Prostate gland (tissue), 2 donors: Measurements from ENCODE around the gene PHF20. TPM values are rescaled to one million over a fixed set of nuclear protein-coding genes. Genes with fewer than 3 reads are reported as not detected.
"Not testable (repeated sequence)": the region's sequence is repeated elsewhere in the genome, so short reads cannot be mapped to it uniquely, and the experiment has no call there.

Source experiments
- DNase-seq: peaks from one replicate; pipeline ENCODE4 v3.0.0-alpha.2; 2019; ENCODE audit warnings: low spot score
- H3K27ac ChIP-seq, 2 donors: fragments of 200-600 bp; sonication (generic); 2 replicates each; pipeline ENCODE4 v1.5.1; 2017 to 2019
- H3K27me3 ChIP-seq: fragments of 200-600 bp; sonication (generic); replicated peaks from 2 replicates; pipeline ENCODE4 v1.5.1; 2019; ENCODE audit not compliant: insufficient read depth
- H3K36me3 ChIP-seq, 2 donors: fragments of 200-600 bp; sonication (generic); 1 replicate in 1 of 2; 2 replicates in 1 of 2; pipeline versions ENCODE4 v1.5.1 to v1.8.1; 2017 to 2019
- H3K4me1 ChIP-seq: fragments of 200-600 bp; sonication (generic); replicated peaks from 2 replicates; pipeline ENCODE4 v1.5.1; 2019
- H3K4me3 ChIP-seq, 2 donors: fragments of 200-600 bp; sonication (generic); 2 replicates each; pipeline ENCODE4 v1.5.1; 2017 to 2019
- H3K9me3 ChIP-seq: fragments of 200-600 bp; sonication (generic); 2 replicates; pipeline ENCODE4 v1.5.1; 2017
- POLR2A ChIP-seq: fragments of 450-650 bp; IDR thresholded peaks from one replicate; pipeline ENCODE4 v1.6.1; 2016; ENCODE audit warnings: antibody characterized with exemption, mild to moderate bottlenecking
- POLR2AphosphoS5 ChIP-seq: sonication (generic); formaldehyde crosslinking; IDR thresholded peaks from one replicate; pipeline ENCODE4 v1.6.1; 2017; ENCODE audit warnings: antibody characterized with exemption
- WGBS: methylation state at CpG from one replicate; pipeline ENCODE4 v1.1.5; 2018; 5-methylcytosine and 5-hydroxymethylcytosine counted together
- intact Hi-C: fragments of 100-400 bp; cut with DNase I; formaldehyde crosslinking; loops from one replicate; pipeline ENCODE4 v1.14.2; 2022
- total RNA-seq, 2 donors: library from RNA; depleted of rRNA; stranded (reverse); fragments of >200 nt; gene quantifications; one replicate each; pipeline ENCODE4 v1.1.0, GENCODE V29; 2016
- TF ChIP-seq, protein P1 (sequence below), 4 experiments: fragments of 200-600 bp in 2 of 4; fragments of 450-650 bp in 2 of 4; sonication (generic) in 2 of 4; IDR thresholded peaks; 1 replicate in 3 of 4; 2 replicates in 1 of 4; pipeline ENCODE4 v1.5.1; 2016 to 2019; ENCODE audit warnings: antibody characterized with exemption in 4 of 4, mild to moderate bottlenecking in 2 of 4, moderate library complexity in 2 of 4

PHF20 gene
- total RNA-seq, 2 donors from 2014 or later = 34.7 to 61.1 TPM

GRCh38 chr20:35756404-35756803 is 15.4 kb upstream of the PHF20 start:
- Histone ChIP-seq H3K4me1 (no peaks in the 10 kb centered on the region), H3K27me3 (no peaks in the 10 kb centered on the region), H3K4me3 (no peak overlapping the region), H3K27ac (no peak overlapping the region), H3K36me3 (no peaks in the 10 kb centered on the region), H3K9me3 (no peaks in the 10 kb centered on the region)
- intact Hi-C loops = no loop called here
- DNase-seq = no peak
- TF ChIP-seq POLR2AphosphoS5 (no peak), POLR2A (no peak)
- TF ChIP-seq, protein P1, sequence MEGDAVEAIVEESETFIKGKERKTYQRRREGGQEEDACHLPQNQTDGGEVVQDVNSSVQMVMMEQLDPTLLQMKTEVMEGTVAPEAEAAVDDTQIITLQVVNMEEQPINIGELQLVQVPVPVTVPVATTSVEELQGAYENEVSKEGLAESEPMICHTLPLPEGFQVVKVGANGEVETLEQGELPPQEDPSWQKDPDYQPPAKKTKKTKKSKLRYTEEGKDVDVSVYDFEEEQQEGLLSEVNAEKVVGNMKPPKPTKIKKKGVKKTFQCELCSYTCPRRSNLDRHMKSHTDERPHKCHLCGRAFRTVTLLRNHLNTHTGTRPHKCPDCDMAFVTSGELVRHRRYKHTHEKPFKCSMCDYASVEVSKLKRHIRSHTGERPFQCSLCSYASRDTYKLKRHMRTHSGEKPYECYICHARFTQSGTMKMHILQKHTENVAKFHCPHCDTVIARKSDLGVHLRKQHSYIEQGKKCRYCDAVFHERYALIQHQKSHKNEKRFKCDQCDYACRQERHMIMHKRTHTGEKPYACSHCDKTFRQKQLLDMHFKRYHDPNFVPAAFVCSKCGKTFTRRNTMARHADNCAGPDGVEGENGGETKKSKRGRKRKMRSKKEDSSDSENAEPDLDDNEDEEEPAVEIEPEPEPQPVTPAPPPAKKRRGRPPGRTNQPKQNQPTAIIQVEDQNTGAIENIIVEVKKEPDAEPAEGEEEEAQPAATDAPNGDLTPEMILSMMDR (IDR thresholded peaks at IDR 0.05) = no peak
- WGBS = 95% methylated on average over 4 of the region's 4 CpGs

- Histone ChIP-seq H3K4me3 (no peak overlapping the region), H3K9me3 (no peaks in the 10 kb centered on the region), H3K27me3 (no peaks in the 10 kb centered on the region), H3K4me1 (no peaks in the 10 kb centered on the region), H3K36me3 (no peaks in the 10 kb centered on the region), H3K27ac (no peak overlapping the region)
- WGBS = 72% methylated on average over 4 of the region's 4 CpGs
- intact Hi-C loops = no loop called here
- TF ChIP-seq, protein P1 (IDR thresholded peaks at IDR 0.05) = no peak
- TF ChIP-seq POLR2A = no peak
- no peak for TF ChIP-seq POLR2AphosphoS5
- DNase-seq = no peak
Observed at GRCh38 chr20:35757098-35757705, 14.6 kb upstream of the PHF20 start.

GRCh38 chr20:35761548-35761947 is 10.3 kb upstream of the PHF20 start:
- 92% methylated on average over 11 of the region's 11 CpGs for WGBS
- intact Hi-C loops, H3K27ac ChIP-seq: not testable (repeated sequence)

GRCh38 chr20:35762461-35762860 is 9.4 kb upstream of the PHF20 start:
- no peak overlapping the region for H3K4me3 ChIP-seq
- no peaks in the 10 kb centered on the region for H3K4me1 ChIP-seq
- no peak for DNase-seq
- no peak overlapping the region for H3K27ac ChIP-seq
- no peaks in the 10 kb centered on the region for H3K9me3 ChIP-seq
- H3K27me3 ChIP-seq = no peaks in the 10 kb centered on the region
- H3K36me3 ChIP-seq = no peaks in the 10 kb centered on the region
- TF ChIP-seq POLR2AphosphoS5 (no peak), POLR2A (no peak)
- TF ChIP-seq, protein P1 (IDR thresholded peaks at IDR 0.05) = no peak
- intact Hi-C loops = no loop called here
- 63% methylated on average over 3 of the region's 3 CpGs for WGBS

More at GRCh38 chr20:35761548-35761947, 10.3 kb upstream of the PHF20 start:
- H3K27me3 ChIP-seq, DNase-seq, H3K4me3 ChIP-seq, H3K9me3 ChIP-seq, H3K4me1 ChIP-seq, H3K36me3 ChIP-seq: not testable (repeated sequence)

GRCh38 chr20:35764936-35765335 is 6.9 kb upstream of the PHF20 start:
- H3K27me3 ChIP-seq, intact Hi-C loops, H3K27ac ChIP-seq: not testable (repeated sequence)

DNA sequence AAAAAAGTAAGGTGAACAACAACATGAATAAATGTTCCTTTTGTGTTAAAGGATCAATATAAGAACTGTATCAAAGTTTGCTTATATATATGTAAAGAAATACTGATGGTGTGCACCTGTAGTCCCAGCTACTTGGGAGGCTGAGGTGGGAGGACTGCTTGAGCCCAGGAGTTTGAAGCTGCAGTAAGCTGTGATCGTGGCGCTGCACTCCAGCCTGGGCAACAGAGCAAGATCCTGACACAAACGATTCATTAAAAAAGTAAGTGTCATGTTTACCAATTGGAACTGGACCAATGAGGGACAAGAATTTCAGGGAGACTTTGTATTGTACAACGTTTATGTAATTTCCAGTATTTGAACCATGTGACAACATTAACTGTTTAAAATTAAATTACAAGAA is 5.0 kb upstream of the PHF20 start:
- Histone ChIP-seq H3K9me3 (no peaks in the 10 kb centered on the region), H3K4me3 (no peak overlapping the region), H3K27me3 (no peaks in the 10 kb centered on the region), H3K27ac (no peak overlapping the region), H3K36me3 (no peaks in the 10 kb centered on the region), H3K4me1 (no peaks in the 10 kb centered on the region)
- WGBS = 38% methylated on average over 4 of the region's 4 CpGs
- no peak for DNase-seq
- intact Hi-C loops = no loop called here
- TF ChIP-seq POLR2AphosphoS5 (no peak), POLR2A (no peak)
- TF ChIP-seq, protein P1 (IDR thresholded peaks at IDR 0.05) = no peak

More at GRCh38 chr20:35764936-35765335, 6.9 kb upstream of the PHF20 start:
- DNase-seq, H3K4me1 ChIP-seq, H3K36me3 ChIP-seq, H3K9me3 ChIP-seq, H3K4me3 ChIP-seq: not testable (repeated sequence)
- WGBS = 46% methylated on average over 2 of the region's 2 CpGs
